Measurements from ENCODE around the gene KIF21B.

Gene KIF21B

GRCh38 chr1:201011616-201012015 is 11.9 kb downstream of the KIF21B start:
- Histone ChIP-seq H2BK12ac (ENCODE audit: low read length in 2 of 2) (no peak overlapping the region), H3K9me3 (ENCODE audit: control insufficient read depth, low read length) (no peaks in the 10 kb centered on the region), H3K9ac (ENCODE audit: low read length) (no peak overlapping the region), H4K91ac (ENCODE audit: low read length) (no peak overlapping the region), H4K8ac (ENCODE audit: low read length) (no peak overlapping the region), H3K79me1 (replicated peaks; ENCODE audit: low read length, poor library complexity, severe bottlenecking) (peaks cover 32% of the 10 kb centered on the region), H3K4ac (ENCODE audit: low read depth in 1 of 2, low read length in 2 of 2) (no peak overlapping the region), H3K27me3 (ENCODE audit: control insufficient read depth in 1 of 2, insufficient read depth in 1 of 2, low read length in 2 of 2) (peaks cover 0 to 49% of the 10 kb centered on the region in 2 experiments), H3K14ac (ENCODE audit: low read length in 2 of 2) (no peak overlapping the region), H3K18ac (ENCODE audit: low read depth in 1 of 2, low read length in 2 of 2) (no peak overlapping the region), H3K4me2 (ENCODE audit: low read length, poor library complexity, severe bottlenecking) (no peak overlapping the region), H2BK15ac (ENCODE audit: low read depth, poor library complexity, severe bottlenecking) (no peak overlapping the region), H2BK5ac (ENCODE audit: low read depth, low read length, poor library complexity, severe bottlenecking) (no peak overlapping the region), H3K4me3 (ENCODE audit: insufficient read depth in 1 of 2, low read depth in 1 of 2, low read length in 2 of 2) (no peak overlapping the region), H2AFZ (ENCODE audit: low read depth, low read length) (no peak overlapping the region), H3K23ac (ENCODE audit: low read length in 2 of 2) (no peak overlapping the region), H2BK120ac (ENCODE audit: low read depth, low read length) (no peak overlapping the region), H2AK5ac (ENCODE audit: low read length, severe bottlenecking) (no peak overlapping the region), H3K4me1 (ENCODE audit: control insufficient read depth, insufficient read depth, low read depth, low read length) (peaks cover 22% of the 10 kb centered on the region), H3K36me3 (ENCODE audit: control insufficient read depth in 1 of 2, insufficient read depth in 2 of 2, low read depth in 1 of 2, low read length in 2 of 2) (peaks cover 0 to 6% of the 10 kb centered on the region in 2 experiments), H3K27ac (ENCODE audit: low read length, poor library complexity, severe bottlenecking) (no peak overlapping the region)
- DNase-seq, result no peak
- WGBS, result 85% methylated on average over 3 of the region's 3 CpGs

GRCh38 chr1:201009962-201010645 is 13.4 kb downstream of the KIF21B start:
- no peak overlapping the region for H3K18ac ChIP-seq (ENCODE audit: low read depth in 1 of 2, low read length in 2 of 2)
- 80% methylated on average over 10 of the region's 11 CpGs for WGBS

GRCh38 chr1:201008666-201009360 is 14.7 kb downstream of the KIF21B start:
- no peak overlapping the region for H3K27ac ChIP-seq (ENCODE audit: low read length, poor library complexity, severe bottlenecking)
- 94% methylated on average over 22 of the region's 22 CpGs for WGBS
- H3K27me3 ChIP-seq (ENCODE audit: control insufficient read depth in 1 of 2, insufficient read depth in 1 of 2, low read length in 2 of 2), result peaks cover 0 to 35% of the 10 kb centered on the region in 2 experiments
- H2BK5ac ChIP-seq (ENCODE audit: low read depth, low read length, poor library complexity, severe bottlenecking), result no peak overlapping the region
- H3K4me2 ChIP-seq (ENCODE audit: low read length, poor library complexity, severe bottlenecking), result no peak overlapping the region
- no peak overlapping the region for H2AK5ac ChIP-seq (ENCODE audit: low read length, severe bottlenecking)
- no peak overlapping the region for H3K23ac ChIP-seq (ENCODE audit: low read length in 2 of 2)
- no peak overlapping the region for H3K9ac ChIP-seq (ENCODE audit: low read length)
- H3K18ac ChIP-seq (ENCODE audit: low read depth in 1 of 2, low read length in 2 of 2), result no peak overlapping the region
- peaks cover 0 to 24% of the 10 kb centered on the region in 2 experiments for H3K36me3 ChIP-seq (ENCODE audit: control insufficient read depth in 1 of 2, insufficient read depth in 2 of 2, low read depth in 1 of 2, low read length in 2 of 2)
- peaks cover 4% of the 10 kb centered on the region for H3K4me1 ChIP-seq (ENCODE audit: control insufficient read depth, insufficient read depth, low read depth, low read length)
- H3K4me3 ChIP-seq (ENCODE audit: insufficient read depth in 1 of 2, low read depth in 1 of 2, low read length in 2 of 2), result no peak overlapping the region
- H4K91ac ChIP-seq (ENCODE audit: low read length), result no peak overlapping the region
- no peak overlapping the region for H2BK120ac ChIP-seq (ENCODE audit: low read depth, low read length)
- H2BK15ac ChIP-seq (ENCODE audit: low read depth, poor library complexity, severe bottlenecking), result no peak overlapping the region
- H2BK12ac ChIP-seq (ENCODE audit: low read length in 2 of 2), result no peak overlapping the region
- no peak overlapping the region for H3K14ac ChIP-seq (ENCODE audit: low read length in 2 of 2)
- H3K9me3 ChIP-seq (ENCODE audit: control insufficient read depth, low read length), result no peaks in the 10 kb centered on the region
- no peak for DNase-seq
- no peak overlapping the region for H4K8ac ChIP-seq (ENCODE audit: low read length)
- H3K79me1 ChIP-seq (replicated peaks; ENCODE audit: low read length, poor library complexity, severe bottlenecking), result peaks cover 22% of the 10 kb centered on the region
- H2AFZ ChIP-seq (ENCODE audit: low read depth, low read length), result peak overlapping the region; percentile 7
- no peak overlapping the region for H3K4ac ChIP-seq (ENCODE audit: low read depth in 1 of 2, low read length in 2 of 2)

More at GRCh38 chr1:201009962-201010645, 13.4 kb downstream of the KIF21B start:
- no peak overlapping the region for H2AFZ ChIP-seq (ENCODE audit: low read depth, low read length)
- H3K27ac ChIP-seq (ENCODE audit: low read length, poor library complexity, severe bottlenecking), result no peak overlapping the region
- H3K27me3 ChIP-seq (ENCODE audit: control insufficient read depth in 1 of 2, insufficient read depth in 1 of 2, low read length in 2 of 2), result peaks cover 0 to 45% of the 10 kb centered on the region in 2 experiments
- no peak overlapping the region for H4K8ac ChIP-seq (ENCODE audit: low read length)
- H3K79me1 ChIP-seq (replicated peaks; ENCODE audit: low read length, poor library complexity, severe bottlenecking), result peaks cover 30% of the 10 kb centered on the region
- no peak for DNase-seq
- peaks cover 0 to 13% of the 10 kb centered on the region in 2 experiments for H3K36me3 ChIP-seq (ENCODE audit: control insufficient read depth in 1 of 2, insufficient read depth in 2 of 2, low read depth in 1 of 2, low read length in 2 of 2)
- H2BK120ac ChIP-seq (ENCODE audit: low read depth, low read length), result no peak overlapping the region
- no peak overlapping the region for H3K4me3 ChIP-seq (ENCODE audit: insufficient read depth in 1 of 2, low read depth in 1 of 2, low read length in 2 of 2)
- peaks cover 12% of the 10 kb centered on the region for H3K4me1 ChIP-seq (ENCODE audit: control insufficient read depth, insufficient read depth, low read depth, low read length)
- no peak overlapping the region for H2BK5ac ChIP-seq (ENCODE audit: low read depth, low read length, poor library complexity, severe bottlenecking)
- H3K4ac ChIP-seq (ENCODE audit: low read depth in 1 of 2, low read length in 2 of 2), result no peak overlapping the region
- no peak overlapping the region for H4K91ac ChIP-seq (ENCODE audit: low read length)
- H2BK12ac ChIP-seq (ENCODE audit: low read length in 2 of 2), result no peak overlapping the region
- no peak overlapping the region for H3K14ac ChIP-seq (ENCODE audit: low read length in 2 of 2)
- no peak overlapping the region for H3K9ac ChIP-seq (ENCODE audit: low read length)
- H2AK5ac ChIP-seq (ENCODE audit: low read length, severe bottlenecking), result no peak overlapping the region
- H3K23ac ChIP-seq (ENCODE audit: low read length in 2 of 2), result no peak overlapping the region
- no peak overlapping the region for H3K4me2 ChIP-seq (ENCODE audit: low read length, poor library complexity, severe bottlenecking)
- no peaks in the 10 kb centered on the region for H3K9me3 ChIP-seq (ENCODE audit: control insufficient read depth, low read length)
- no peak overlapping the region for H2BK15ac ChIP-seq (ENCODE audit: low read depth, poor library complexity, severe bottlenecking)

GRCh38 chr1:201007481-201007880 is 16.0 kb downstream of the KIF21B start:
- H3K23ac ChIP-seq (ENCODE audit: low read length in 2 of 2), result no peak overlapping the region
- H3K9ac ChIP-seq (ENCODE audit: low read length), result no peak overlapping the region
- no peak for DNase-seq
- H2AK5ac ChIP-seq (ENCODE audit: low read length, severe bottlenecking), result no peak overlapping the region
- H3K4me3 ChIP-seq (ENCODE audit: insufficient read depth in 1 of 2, low read depth in 1 of 2, low read length in 2 of 2), result no peak overlapping the region
- no peak overlapping the region for H3K4ac ChIP-seq (ENCODE audit: low read depth in 1 of 2, low read length in 2 of 2)
- peaks cover 15% of the 10 kb centered on the region for H3K79me1 ChIP-seq (replicated peaks; ENCODE audit: low read length, poor library complexity, severe bottlenecking)
- no peak overlapping the region for H2BK5ac ChIP-seq (ENCODE audit: low read depth, low read length, poor library complexity, severe bottlenecking)
- H3K9me3 ChIP-seq (ENCODE audit: control insufficient read depth, low read length), result no peaks in the 10 kb centered on the region
- no peak overlapping the region for H3K27ac ChIP-seq (ENCODE audit: low read length, poor library complexity, severe bottlenecking)
- no peak overlapping the region for H3K14ac ChIP-seq (ENCODE audit: low read length in 2 of 2)
- no peak overlapping the region for H2BK15ac ChIP-seq (ENCODE audit: low read depth, poor library complexity, severe bottlenecking)
- H3K27me3 ChIP-seq (ENCODE audit: control insufficient read depth in 1 of 2, insufficient read depth in 1 of 2, low read length in 2 of 2), result peaks cover 0 to 24% of the 10 kb centered on the region in 2 experiments
- H3K4me2 ChIP-seq (ENCODE audit: low read length, poor library complexity, severe bottlenecking), result no peak overlapping the region
- no peak overlapping the region for H2AFZ ChIP-seq (ENCODE audit: low read depth, low read length)
- H2BK12ac ChIP-seq (ENCODE audit: low read length in 2 of 2), result no peak overlapping the region
- H4K91ac ChIP-seq (ENCODE audit: low read length), result no peak overlapping the region
- H3K4me1 ChIP-seq (ENCODE audit: control insufficient read depth, insufficient read depth, low read depth, low read length), result peaks cover 2% of the 10 kb centered on the region
- no peak overlapping the region for H4K8ac ChIP-seq (ENCODE audit: low read length)
- WGBS, result 98% methylated on average over 5 of the region's 5 CpGs
- H2BK120ac ChIP-seq (ENCODE audit: low read depth, low read length), result no peak overlapping the region
- H3K36me3 ChIP-seq (ENCODE audit: control insufficient read depth in 1 of 2, insufficient read depth in 2 of 2, low read depth in 1 of 2, low read length in 2 of 2), result peaks cover 0 to 24% of the 10 kb centered on the region in 2 experiments
- H3K18ac ChIP-seq (ENCODE audit: low read depth in 1 of 2, low read length in 2 of 2), result no peak overlapping the region
